ENCODE measurements around the gene YARS2. TPM values are rescaled to one million over a fixed set of nuclear protein-coding genes. Genes with fewer than 3 reads are reported as not detected.
"Not testable (repeated sequence)": the region's sequence is repeated elsewhere in the genome, so short reads cannot be mapped to it uniquely, and the experiment has no call there.

The YARS2 gene
- total RNA-seq, 2 donors from 2014 or later = 15.1 to 18.1 TPM

DNA sequence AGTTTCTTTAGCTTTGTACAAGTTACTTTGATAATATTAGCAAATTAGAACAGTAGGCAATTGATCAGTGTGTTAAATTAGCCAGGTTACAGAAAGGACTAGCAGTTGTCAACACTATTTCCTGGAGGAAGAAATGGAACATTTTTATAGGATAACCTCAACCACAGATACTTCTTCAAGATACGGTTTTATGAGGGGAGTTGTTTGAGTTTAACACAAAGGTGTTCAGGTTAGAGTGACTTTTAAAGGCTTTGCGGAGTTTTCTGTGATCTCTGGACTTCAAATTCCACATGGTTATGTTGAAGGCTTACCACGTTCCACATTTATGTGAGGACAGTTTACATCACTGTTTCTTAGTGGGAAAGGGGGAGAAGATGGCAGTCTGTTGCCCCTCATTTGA, 19.3 kb downstream of the YARS2 start:
- H3K36me3 Mint-ChIP-seq (ENCODE audit: low read depth) = no peaks in the 10 kb centered on the region
- no peak overlapping the region for H3K4me3 Mint-ChIP-seq
- H3K27me3 Mint-ChIP-seq = no peaks in the 10 kb centered on the region
- DNase-seq (no peak), ATAC-seq (no peak)
- H3K9me3 ChIP-seq (ENCODE audit: control insufficient read depth, low read length, poor library complexity, severe bottlenecking) = no peaks in the 10 kb centered on the region
- peaks cover 3% of the 10 kb centered on the region for H3K4me1 Mint-ChIP-seq
- H3K27ac Mint-ChIP-seq = peak overlapping the region; percentile 27

DNA sequence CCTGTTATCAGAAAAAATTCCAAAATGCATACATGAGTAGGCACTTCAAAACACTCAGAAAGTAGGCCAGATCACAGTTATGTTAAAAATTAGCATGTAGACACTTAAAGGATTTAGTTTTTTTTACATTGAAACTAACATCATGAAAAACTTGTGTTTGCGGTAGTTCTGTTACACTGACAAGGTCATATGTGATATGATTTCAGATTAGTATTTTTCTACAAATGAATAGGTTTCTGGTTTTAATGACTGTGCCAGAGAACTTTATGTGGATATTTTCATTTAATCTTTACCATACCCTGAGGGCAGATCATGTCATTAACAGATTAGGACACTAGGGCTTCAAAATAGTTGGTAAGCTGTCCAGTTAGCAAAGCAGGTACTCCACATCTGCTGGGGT, 20.7 kb downstream of the YARS2 start:
- H3K9me3 ChIP-seq (ENCODE audit: control insufficient read depth, low read length, poor library complexity, severe bottlenecking) = no peaks in the 10 kb centered on the region
- DNase-seq = no peak
- Mint-ChIP-seq H3K36me3 (ENCODE audit: low read depth) (no peaks in the 10 kb centered on the region), H3K4me1 (peaks cover 3% of the 10 kb centered on the region), H3K27ac (no peak overlapping the region), H3K27me3 (no peaks in the 10 kb centered on the region), H3K4me3 (no peak overlapping the region)
- no peak for ATAC-seq

DNA sequence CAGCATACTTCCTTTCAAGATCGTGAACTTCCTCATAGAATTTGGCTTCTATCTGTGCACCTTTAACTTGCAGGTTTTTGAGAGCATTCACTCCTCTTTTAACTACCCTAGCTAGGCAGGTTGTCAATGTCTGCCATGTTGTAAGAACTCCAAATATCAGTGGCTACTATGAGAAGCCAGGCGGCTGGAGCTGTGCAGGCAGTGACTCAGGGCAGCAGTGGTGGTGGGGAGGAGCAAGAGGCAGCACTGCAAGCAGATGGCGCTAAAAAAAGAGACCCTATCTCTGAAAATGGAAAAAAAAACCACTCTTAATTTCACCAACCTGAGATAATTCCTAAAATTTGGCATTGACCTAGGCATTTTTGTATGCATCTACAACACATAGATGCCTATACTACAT, 28.5 kb downstream of the YARS2 start:
- no peak overlapping the region for H3K4me3 Mint-ChIP-seq
- peak overlapping the region; percentile 86 for H3K27ac Mint-ChIP-seq
- no peak for DNase-seq
- H3K27me3 Mint-ChIP-seq = no peaks in the 10 kb centered on the region
- no peaks in the 10 kb centered on the region for H3K9me3 ChIP-seq (ENCODE audit: control insufficient read depth, low read length, poor library complexity, severe bottlenecking)
- H3K36me3 Mint-ChIP-seq (ENCODE audit: low read depth) = peaks cover 7% of the 10 kb centered on the region
- H3K4me1 Mint-ChIP-seq = peaks cover 8% of the 10 kb centered on the region
- no peak for ATAC-seq

DNA sequence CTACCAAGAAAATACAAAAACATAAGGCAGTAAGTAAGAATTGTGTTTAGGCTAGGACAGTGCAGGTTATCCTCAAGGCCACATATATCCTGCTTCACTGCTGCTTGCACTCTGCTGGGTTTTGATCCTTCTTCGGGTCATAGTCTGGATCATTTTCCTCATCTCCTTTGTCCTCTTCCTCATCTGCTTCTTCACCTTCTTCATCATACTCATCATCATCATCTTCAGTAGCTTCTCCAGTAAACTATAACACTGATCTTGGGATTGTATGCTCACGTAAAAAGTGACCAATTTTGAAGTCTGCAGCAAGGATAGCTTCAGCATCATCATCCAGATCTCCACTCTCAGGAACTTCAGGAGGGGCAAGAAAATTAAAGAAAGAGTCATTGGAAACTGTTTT, 29.4 kb downstream of the YARS2 start:
- DNase-seq (no peak), ATAC-seq (no peak)
- H3K27ac Mint-ChIP-seq = peak overlapping the region; percentile 86
- H3K4me3 Mint-ChIP-seq = no peak overlapping the region
- no peaks in the 10 kb centered on the region for H3K9me3 ChIP-seq (ENCODE audit: control insufficient read depth, low read length, poor library complexity, severe bottlenecking)
- peaks cover 7% of the 10 kb centered on the region for H3K36me3 Mint-ChIP-seq (ENCODE audit: low read depth)
- peaks cover 8% of the 10 kb centered on the region for H3K4me1 Mint-ChIP-seq
- H3K27me3 Mint-ChIP-seq = no peaks in the 10 kb centered on the region

DNA sequence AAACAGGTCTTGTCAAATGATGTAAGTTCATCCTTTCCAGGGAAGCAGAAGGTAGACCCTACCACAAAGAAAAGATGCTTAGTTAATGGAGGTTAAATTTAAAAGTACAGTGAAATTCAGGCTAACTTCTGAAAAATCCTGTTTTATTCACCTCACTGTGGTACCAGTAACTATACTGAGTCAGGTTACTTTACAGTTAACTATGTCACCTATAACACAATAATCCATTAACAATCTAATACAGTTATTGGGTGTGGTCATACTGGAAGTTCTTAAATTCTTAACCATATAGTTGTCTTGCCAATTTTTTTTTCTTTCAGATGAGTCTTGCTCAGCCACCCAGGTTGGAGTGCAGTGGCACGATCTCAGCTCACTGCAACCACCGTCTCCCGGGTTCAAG, 30.4 kb downstream of the YARS2 start:
- not testable (repeated sequence) for H3K9me3 ChIP-seq (ENCODE audit: control insufficient read depth, low read length, poor library complexity, severe bottlenecking); H3K27me3 Mint-ChIP-seq; DNase-seq; ATAC-seq; H3K4me1 Mint-ChIP-seq; H3K36me3 Mint-ChIP-seq (ENCODE audit: low read depth); H3K4me3 Mint-ChIP-seq; H3K27ac Mint-ChIP-seq

DNA sequence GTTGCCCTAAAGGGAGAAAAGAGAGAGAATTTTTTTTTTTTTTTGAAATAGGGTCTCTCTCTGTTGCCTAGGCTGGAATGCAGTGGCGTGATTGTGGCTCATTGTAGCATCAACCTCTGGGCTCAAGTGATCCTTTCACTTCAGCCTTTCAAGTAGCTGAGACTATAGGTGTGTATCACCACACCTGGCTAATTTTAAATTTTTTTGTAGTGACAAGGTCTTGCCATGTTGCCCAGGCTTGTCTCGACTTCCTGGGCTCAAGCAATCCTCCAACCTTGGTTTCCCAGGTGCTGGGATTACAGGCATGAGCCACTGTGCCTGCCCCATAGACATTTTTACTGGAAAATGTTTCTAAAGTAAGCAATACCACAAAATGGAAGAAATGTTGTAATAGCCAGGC, 36.8 kb downstream of the YARS2 start:
- no peak overlapping the region for H3K27ac Mint-ChIP-seq
- no peaks in the 10 kb centered on the region for H3K27me3 Mint-ChIP-seq
- no peaks in the 10 kb centered on the region for H3K36me3 Mint-ChIP-seq (ENCODE audit: low read depth)
- no peaks in the 10 kb centered on the region for H3K4me1 Mint-ChIP-seq
- no peak for DNase-seq
- ATAC-seq = no peak
- H3K9me3 ChIP-seq (ENCODE audit: control insufficient read depth, low read length, poor library complexity, severe bottlenecking) = no peaks in the 10 kb centered on the region
- H3K4me3 Mint-ChIP-seq = no peak overlapping the region

DNA sequence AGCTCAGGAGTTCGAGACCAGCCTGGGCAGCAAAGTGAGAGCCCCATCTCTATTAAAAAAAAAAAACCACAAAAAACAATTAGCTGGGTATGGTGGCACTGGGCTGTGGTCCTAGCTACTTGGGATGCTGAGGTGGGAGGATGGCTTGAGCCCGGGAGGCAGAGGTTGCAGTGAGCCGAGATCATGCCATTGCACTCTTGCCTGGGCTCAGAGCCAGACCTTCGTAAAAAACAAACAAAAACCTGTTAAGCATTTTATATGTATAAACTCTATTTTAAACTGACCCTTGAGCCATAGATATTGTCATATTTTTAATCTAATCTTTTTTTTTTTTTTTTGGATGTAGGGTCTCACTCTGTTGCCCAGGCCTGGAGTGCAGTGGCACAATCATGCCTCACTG, 40.9 kb downstream of the YARS2 start:
- H3K9me3 ChIP-seq (ENCODE audit: control insufficient read depth, low read length, poor library complexity, severe bottlenecking) = no peaks in the 10 kb centered on the region
- no peak overlapping the region for H3K4me3 Mint-ChIP-seq
- ATAC-seq = no peak
- no peak overlapping the region for H3K27ac Mint-ChIP-seq
- peaks cover 7% of the 10 kb centered on the region for H3K36me3 Mint-ChIP-seq (ENCODE audit: low read depth)
- DNase-seq = no peak
- H3K27me3 Mint-ChIP-seq = no peaks in the 10 kb centered on the region
- peaks cover 2% of the 10 kb centered on the region for H3K4me1 Mint-ChIP-seq

DNA sequence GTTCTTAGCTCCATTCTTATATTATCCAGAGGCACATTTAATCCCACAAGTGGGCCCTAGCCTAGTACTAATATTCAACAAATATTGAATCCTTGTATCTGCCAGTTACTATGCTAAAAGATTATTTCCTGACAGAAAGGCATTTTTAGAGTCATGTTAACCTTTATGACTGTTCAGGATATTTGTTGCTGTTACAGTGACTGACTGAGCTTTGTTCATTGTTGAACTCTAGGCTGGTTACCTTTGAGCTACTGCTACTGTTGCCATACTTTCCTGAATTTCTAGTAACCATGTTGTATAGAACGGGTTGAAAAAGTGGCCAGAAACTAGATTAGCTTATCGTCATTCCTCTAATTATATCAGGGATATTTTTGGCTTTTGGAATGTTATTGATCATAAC, 46.8 kb downstream of the YARS2 start:
- Mint-ChIP-seq H3K27me3 (no peaks in the 10 kb centered on the region), H3K4me3 (no peak overlapping the region), H3K27ac (no peak overlapping the region), H3K36me3 (ENCODE audit: low read depth) (peaks cover 7% of the 10 kb centered on the region), H3K4me1 (peaks cover 4% of the 10 kb centered on the region)
- no peak for DNase-seq
- no peaks in the 10 kb centered on the region for H3K9me3 ChIP-seq (ENCODE audit: control insufficient read depth, low read length, poor library complexity, severe bottlenecking)
- no peak for ATAC-seq

DNA sequence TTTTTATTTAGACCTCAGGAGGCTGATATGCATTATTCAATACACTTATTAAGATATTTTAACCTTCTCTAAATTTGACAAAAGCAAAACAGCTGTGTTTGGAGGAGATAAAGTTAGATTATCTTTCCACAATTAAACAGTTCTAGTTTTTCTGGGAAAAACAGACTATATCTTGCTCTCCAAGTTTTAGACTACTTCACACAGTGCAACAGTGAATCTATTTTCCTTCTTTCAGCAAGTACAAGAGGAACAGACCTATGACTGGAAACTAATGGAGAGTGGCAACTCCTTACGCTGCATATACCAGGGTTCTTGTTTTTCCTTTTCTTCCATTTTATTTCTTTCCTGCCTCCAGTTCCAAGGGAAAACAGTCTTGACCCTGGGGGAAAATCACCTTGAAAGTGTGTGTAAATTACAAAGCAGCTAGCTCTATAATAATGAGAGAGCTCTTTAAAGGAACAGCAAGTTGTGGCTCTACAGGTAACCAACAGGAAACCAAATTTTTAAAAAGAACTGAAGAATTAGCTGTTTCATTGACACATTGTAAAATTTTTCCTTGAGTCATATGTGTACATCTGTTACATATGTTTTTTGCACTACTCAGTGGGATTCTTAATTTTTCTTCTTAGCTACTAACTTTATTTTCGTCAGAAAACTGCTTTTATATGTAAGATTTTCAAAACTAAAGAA, 49.2 kb downstream of the YARS2 start:
- Mint-ChIP-seq H3K27me3 (no peaks in the 10 kb centered on the region), H3K4me3 (no peak overlapping the region), H3K27ac (no peak overlapping the region), H3K4me1 (peaks cover 4% of the 10 kb centered on the region), H3K36me3 (ENCODE audit: low read depth) (peaks cover 4% of the 10 kb centered on the region)
- DNase-seq (no peak), ATAC-seq (no peak)
- H3K9me3 ChIP-seq (ENCODE audit: control insufficient read depth, low read length, poor library complexity, severe bottlenecking) = no peaks in the 10 kb centered on the region

DNA sequence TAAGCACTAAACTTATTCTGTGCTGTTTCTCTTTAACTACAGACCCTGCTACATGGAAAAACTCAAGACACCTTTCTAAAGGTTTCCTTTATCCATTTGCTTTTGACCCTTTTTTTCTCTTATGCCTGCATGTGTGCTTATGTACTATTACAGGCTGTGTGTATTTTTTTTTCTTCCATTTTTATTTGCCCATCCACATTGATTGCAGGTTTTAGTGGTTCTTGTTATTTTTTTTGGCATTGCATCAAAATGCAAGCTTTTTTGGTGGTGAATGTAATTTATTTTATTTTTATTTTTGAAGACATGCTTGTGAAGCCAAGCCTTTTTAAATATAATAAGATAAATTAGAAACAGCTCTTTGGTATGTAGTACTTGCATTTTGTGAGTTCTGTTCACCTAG, 49.9 kb downstream of the YARS2 start:
- Mint-ChIP-seq H3K27ac (no peak overlapping the region), H3K4me3 (no peak overlapping the region), H3K36me3 (ENCODE audit: low read depth) (no peaks in the 10 kb centered on the region), H3K4me1 (peaks cover 4% of the 10 kb centered on the region), H3K27me3 (no peaks in the 10 kb centered on the region)
- H3K9me3 ChIP-seq (ENCODE audit: control insufficient read depth, low read length, poor library complexity, severe bottlenecking) = no peaks in the 10 kb centered on the region
- ATAC-seq (no peak), DNase-seq (no peak)

DNA sequence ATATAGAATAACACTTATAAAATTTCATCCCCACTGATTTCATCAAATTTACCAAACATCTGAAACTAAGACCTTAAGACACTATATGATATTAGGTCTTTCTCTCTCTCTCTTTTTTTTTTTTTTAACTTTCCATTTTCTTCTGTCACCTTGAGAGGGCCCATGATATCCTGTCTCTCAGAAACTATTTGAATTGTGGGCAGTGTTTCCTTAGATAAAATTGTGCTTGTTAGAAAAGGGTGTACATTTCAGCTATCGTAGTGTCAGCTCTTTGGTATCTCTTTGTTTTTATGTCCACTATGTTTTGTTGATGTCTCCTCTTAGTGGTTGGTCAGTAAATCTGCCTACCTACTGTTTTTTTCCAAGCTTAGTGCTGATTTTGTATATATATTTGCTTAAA, 52.8 kb downstream of the YARS2 start:
- no peak overlapping the region for H3K4me3 Mint-ChIP-seq
- DNase-seq = no peak
- H3K27ac Mint-ChIP-seq = peak overlapping the region; percentile 21
- peaks cover 2% of the 10 kb centered on the region for H3K4me1 Mint-ChIP-seq
- H3K9me3 ChIP-seq (ENCODE audit: control insufficient read depth, low read length, poor library complexity, severe bottlenecking) = no peaks in the 10 kb centered on the region
- no peak for ATAC-seq
- no peaks in the 10 kb centered on the region for H3K36me3 Mint-ChIP-seq (ENCODE audit: low read depth)
- H3K27me3 Mint-ChIP-seq = no peaks in the 10 kb centered on the region

DNA sequence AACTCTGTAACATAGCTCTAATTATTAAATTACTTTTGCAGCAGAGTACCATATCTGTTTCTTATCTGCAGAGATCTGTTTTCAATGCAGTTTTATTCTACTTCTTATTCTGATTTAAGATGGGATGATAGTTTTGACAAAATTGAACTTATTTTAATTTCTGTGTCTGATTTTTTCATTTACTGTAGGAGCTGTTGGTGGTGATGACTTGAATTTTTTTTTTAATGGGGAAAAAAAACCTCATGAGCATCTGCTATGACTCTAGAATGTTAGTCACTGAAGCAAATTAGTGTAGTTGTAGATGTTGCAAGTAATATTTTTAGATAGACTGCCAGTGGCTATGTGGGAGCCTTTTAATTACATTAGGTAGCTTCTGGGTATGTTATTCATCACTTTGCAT, 53.2 kb downstream of the YARS2 start:
- H3K36me3 Mint-ChIP-seq (ENCODE audit: low read depth) = no peaks in the 10 kb centered on the region
- H3K4me1 Mint-ChIP-seq = peaks cover 3% of the 10 kb centered on the region
- H3K27me3 Mint-ChIP-seq = no peaks in the 10 kb centered on the region
- peak overlapping the region; percentile 21 for H3K27ac Mint-ChIP-seq
- H3K4me3 Mint-ChIP-seq = no peak overlapping the region
- no peak for ATAC-seq
- DNase-seq = no peak
- no peaks in the 10 kb centered on the region for H3K9me3 ChIP-seq (ENCODE audit: control insufficient read depth, low read length, poor library complexity, severe bottlenecking)

DNA sequence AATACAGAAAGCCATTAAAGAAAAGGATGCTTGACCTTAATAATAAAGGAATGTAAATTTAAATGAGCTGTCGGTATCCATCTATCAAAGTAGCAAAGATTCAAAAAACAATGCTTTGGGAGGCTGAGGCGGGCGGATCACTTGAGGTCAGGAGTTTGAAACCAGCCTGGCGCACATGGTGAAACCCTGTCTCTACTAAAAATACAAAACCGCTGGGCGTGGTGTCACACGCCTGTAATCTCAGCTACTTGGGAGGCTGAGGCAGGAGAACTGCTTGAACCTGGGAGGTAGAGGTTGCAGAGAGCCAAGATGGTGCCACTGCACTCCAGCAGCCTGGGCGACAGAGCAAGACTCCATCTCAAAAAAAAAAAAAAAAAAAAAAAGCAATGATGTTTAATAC, 56.3 kb downstream of the YARS2 start:
- H3K27me3 Mint-ChIP-seq; DNase-seq; H3K9me3 ChIP-seq (ENCODE audit: control insufficient read depth, low read length, poor library complexity, severe bottlenecking); H3K36me3 Mint-ChIP-seq (ENCODE audit: low read depth); H3K4me1 Mint-ChIP-seq; H3K27ac Mint-ChIP-seq; ATAC-seq; H3K4me3 Mint-ChIP-seq: not testable (repeated sequence)

DNA sequence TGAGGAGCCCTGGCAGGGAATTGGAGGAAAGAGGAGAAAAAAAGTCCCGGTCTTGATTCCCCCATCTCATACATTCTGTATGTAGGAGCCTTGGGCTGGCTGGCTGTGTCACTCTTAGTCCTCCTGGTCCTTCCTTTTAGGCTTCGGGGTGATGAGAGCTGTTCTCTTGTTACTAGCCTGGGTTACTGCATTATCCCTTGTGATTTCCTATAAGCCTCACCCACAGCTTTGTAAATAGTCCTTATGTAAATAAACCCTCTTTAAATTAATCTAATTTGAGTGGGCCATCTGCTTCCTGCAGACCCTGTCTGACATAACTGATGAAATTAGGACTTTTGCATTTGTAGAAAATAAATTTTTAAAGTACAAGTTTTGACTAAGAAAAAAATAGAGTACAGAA, 57.4 kb downstream of the YARS2 start:
- DNase-seq = no peak
- H3K4me3 Mint-ChIP-seq = no peak overlapping the region
- no peaks in the 10 kb centered on the region for H3K27me3 Mint-ChIP-seq
- no peak for ATAC-seq
- H3K27ac Mint-ChIP-seq = no peak overlapping the region
- H3K9me3 ChIP-seq (ENCODE audit: control insufficient read depth, low read length, poor library complexity, severe bottlenecking) = no peaks in the 10 kb centered on the region
- H3K4me1 Mint-ChIP-seq = peaks cover 6% of the 10 kb centered on the region
- H3K36me3 Mint-ChIP-seq (ENCODE audit: low read depth) = no peaks in the 10 kb centered on the region

All from T-helper 17 cell (primary cell).